Left forelimb (tissue), 1 donor: ENCODE results near the gene DYNC1LI2.
A peak's percentile ranks its signal among the peaks of the same experiment; 100 is the strongest.
"Not testable (repeated sequence)": the region's sequence is repeated elsewhere in the genome, so short reads cannot be mapped to it uniquely, and the experiment has no call there.

Experiments used
- DNase-seq: peaks from one replicate; pipeline ENCODE4 v3.0.0-alpha.2; 2018; ENCODE audit warnings: low spot score

DYNC1LI2 gene

GRCh38 chr16:66696669-66697630 is 54.5 kb downstream of the DYNC1LI2 start, which contains the start of gene CMTM4:
TSS of gene CMTM4 (minus strand) at chr16:66696743. CDS start at chr16:66696525, 218 bp downstream.
- DNase-seq = peak; percentile 90

DNA sequence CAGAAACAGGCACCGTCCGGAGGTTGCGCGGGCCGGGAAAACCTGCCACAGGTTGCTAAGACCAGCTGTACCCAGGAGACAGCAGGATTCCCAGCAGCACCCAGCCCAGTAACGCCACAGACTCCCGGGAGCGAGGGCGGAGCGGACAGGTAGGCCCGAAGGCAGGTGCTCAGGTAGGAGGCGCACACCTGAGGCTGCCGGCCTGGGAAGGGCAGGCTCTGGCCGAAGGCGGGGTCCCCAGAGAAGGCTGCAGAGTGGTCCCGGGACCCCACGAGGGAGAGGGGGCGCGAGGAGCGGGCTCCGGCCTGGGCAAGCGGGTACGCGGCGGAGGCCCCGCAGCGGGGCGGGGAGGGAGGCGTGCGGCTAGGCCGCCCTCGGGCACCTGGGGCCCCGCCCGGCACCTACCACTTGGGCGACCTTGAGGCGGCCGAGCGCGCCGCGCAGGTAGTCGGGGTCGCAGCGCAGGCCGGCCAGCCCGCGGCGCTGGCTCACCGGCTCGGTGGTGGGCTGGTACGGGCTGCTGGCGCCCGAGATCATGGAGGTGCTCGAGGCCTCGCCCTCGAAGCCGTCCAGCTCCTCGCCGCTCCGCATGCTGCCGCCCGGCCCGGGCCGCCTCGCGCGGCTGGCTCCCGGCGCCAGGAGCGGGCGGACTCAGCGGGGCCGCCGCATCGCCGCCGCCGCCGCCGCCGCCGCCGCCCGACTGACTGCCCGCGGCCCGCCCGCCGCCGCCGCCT is 55.3 kb downstream of the DYNC1LI2 start:
- no peak for DNase-seq

DNA sequence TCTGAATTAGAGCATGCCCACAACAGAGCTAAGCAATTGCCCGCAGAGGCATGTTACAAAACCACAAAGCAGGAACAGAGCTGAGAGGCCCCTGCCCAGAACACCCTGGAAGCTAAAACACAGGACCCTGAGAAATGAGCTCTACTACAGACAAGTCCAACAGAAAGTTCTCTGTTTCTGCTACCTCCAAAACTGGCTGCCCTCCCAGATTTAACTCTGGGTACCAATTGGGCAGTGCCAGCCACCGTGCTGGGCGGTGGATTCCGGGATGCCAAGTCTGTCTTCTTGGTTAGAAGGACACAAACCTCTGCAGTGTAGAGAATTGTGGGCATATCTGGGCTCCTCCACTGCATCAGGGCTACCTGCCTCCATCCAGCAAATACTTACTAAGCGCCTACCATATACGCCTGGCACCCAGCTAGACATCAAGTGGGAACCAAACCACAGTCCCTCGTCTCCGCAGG is 55.9 kb downstream of the DYNC1LI2 start:
- no peak for DNase-seq

DNA sequence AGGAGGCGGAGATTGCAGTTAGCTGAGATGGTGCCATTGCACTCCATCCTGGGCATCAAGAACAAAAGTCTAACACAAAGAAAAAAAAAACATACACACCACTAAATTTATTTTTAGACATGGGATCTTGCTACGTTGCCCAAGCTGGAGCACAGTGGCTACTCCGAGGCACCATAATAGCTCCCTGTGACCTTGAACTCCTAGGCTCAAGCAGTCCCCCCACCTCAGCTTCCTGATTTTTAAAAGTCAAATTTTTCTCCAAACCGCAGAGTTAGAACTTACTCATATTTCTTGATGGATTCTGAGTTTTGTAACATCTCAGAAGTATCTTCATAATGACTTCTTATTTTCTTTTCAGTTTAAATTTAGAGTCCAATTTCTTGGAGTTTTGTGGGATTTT is 58.3 kb downstream of the DYNC1LI2 start:
- no peak for DNase-seq

GRCh38 chr16:66692341-66692740 is 59.1 kb downstream of the DYNC1LI2 start:
- no peak for DNase-seq

- DNase-seq = no peak
Measured at GRCh38 chr16:66691234-66691633, 60.2 kb downstream of the DYNC1LI2 start.

- no peak for DNase-seq
Measured at GRCh38 chr16:66690106-66690847, 61.1 kb downstream of the DYNC1LI2 start.

- no peak for DNase-seq
Measured at GRCh38 chr16:66689282-66689681, 62.1 kb downstream of the DYNC1LI2 start.

DNA sequence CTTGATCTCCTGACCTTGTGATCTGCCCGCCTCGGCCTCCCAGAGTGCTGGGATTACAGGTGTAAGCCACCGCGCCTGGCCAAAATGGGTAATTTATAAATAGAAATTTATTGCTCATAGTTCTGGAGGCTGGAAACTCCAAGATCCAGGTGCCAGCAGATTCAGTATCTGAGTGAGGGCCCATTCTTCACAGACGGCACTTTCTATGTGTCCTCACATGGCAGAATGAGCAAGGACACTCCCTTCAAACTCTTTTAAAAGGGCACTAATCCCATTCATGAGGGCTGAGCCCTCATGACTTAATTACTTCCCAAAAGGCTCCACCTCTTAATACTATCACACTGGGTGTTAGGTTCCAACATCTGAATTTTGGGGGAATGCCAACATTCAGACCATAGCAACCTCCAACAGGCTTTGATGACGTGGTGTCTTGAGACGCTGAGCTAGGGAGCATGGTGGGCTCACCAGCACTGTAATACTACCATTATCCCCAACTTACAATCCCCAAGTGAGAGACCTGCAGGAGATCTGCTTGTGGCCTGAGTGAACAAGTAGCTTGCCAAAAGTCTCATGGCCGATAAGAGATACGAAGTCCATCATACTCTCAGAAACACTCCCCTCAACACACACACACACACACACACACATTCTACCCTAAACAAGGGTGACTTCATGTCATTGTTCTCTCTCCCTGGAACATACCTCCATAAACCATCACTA is 63.3 kb downstream of the DYNC1LI2 start:
- no peak for DNase-seq

DNA sequence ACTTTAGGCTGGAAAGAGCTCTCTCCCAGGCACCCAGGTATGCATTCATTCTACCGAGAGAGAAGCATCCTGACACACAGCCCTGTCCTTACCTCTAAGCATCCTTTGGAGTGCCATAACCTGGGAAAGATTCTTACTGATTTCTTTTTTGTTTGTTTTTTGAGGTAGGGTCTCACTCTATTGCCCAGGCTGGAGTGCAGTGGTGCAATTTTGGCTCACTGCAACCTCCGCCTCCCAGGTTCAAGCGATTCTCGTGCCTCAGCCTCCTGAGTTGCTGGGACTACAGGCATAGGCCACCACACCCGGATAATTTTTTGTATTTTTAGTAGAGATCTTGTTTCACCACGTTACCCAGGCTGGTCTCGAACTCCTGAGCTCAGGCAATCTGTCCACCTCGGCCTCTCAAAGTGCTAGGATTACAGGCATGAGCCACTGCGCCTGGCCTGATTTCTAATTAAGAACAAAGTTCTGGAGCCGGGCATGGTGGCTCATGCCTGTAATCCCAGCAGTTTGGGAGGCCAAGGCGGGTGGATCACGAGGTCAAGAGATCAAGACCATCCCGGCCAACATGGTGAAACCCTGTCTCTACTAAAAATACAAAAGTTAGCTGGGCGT is 65.8 kb downstream of the DYNC1LI2 start:
- DNase-seq = not testable (repeated sequence)

- no peak for DNase-seq
Measured at GRCh38 chr16:66682271-66682670, 69.1 kb downstream of the DYNC1LI2 start.

DNA sequence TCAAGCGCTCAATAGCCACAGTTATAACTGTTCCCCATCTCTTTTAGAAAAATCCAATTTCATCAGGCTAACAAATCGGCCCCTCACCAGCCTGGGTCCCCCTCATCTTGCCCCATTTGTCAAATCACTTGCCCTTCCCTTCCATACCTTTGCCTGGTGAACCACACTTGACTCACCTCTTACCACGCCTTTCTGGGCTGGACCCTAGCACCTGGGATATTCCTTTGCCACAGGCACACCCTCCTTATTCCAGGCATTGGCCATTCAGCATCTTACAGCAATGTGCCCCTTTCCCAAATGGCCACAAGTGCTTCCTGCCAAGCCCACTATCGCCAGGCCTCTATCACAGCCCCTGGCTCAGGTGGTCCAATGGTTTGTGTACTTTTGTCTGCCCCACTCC is 69.7 kb downstream of the DYNC1LI2 start:
- no peak for DNase-seq

- DNase-seq = no peak
Measured at GRCh38 chr16:66678337-66678736, 73.1 kb downstream of the DYNC1LI2 start.

DNA sequence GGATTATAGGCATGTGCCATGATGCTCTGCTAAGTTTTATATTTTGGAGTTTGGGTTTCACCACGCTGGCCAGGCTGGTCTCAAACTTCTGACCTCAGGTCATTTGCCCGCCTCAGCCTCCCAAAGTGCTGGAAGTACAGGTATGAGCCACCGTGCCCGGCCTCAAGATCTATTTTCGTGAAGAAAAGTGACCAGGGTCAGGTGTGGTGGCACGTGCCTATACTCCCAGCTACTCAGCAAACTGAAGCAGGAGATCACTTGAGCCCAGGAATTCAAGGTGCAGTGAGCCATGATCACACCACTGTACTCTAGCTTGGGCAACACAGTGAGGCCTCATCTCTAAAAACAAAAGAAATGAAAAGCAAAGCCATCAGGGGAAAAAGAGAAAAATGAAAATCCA is 73.6 kb downstream of the DYNC1LI2 start:
- DNase-seq = no peak

- DNase-seq = no peak
Measured at GRCh38 chr16:66677179-66677578, 74.2 kb downstream of the DYNC1LI2 start.

DNA sequence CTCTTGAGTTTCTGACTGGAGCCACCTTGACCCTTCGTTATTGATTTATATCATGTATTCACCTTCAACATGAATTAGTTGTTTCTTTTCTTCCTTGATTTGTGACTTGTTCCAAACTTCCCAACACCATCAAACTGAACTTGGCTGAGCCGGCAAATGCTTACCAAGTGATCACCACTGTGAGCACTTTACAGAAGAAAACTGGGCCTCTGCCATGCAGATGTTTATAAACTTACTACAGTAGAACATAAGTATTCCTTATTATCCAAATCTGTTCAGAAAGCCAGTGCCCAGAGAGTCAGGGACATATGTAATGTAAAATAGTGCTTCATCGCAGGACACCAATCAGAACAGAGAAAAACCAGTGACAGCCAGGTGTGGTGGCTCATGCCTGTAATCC is 74.8 kb downstream of the DYNC1LI2 start:
- DNase-seq = no peak

GRCh38 chr16:66673691-66674090 is 77.7 kb downstream of the DYNC1LI2 start:
- no peak for DNase-seq
